Activated B cell treated with CpG ODN at 0.5 μM for 24 hours (primary cell): ENCODE results near the gene THEMIS. TPM values are rescaled to one million over a fixed set of nuclear protein-coding genes. Genes with fewer than 3 reads are reported as not detected.

Source experiments
- ATAC-seq: fragments of 200-7000 bp; cut with Tn5 transposase; one replicate; pipeline ENCODE4 v1.10.0; 2021; ENCODE audit warnings: low read depth, mild to moderate bottlenecking, moderate library complexity
- CTCF ChIA-PET: fragments of 350-600 bp; sonication (Branson Sonifier 250); formaldehyde crosslinking; loops from one replicate; lab custom pipeline; 2021; ENCODE audit warnings: antibody characterized with exemption; lab: Charles Lee
- POLR2A ChIA-PET: fragments of 350-600 bp; sonication (Branson Sonifier 250); formaldehyde crosslinking; loops from one replicate; lab custom pipeline; 2021; ENCODE audit warnings: antibody characterized with exemption; lab: Charles Lee
- DNase-seq: peaks from one replicate; pipeline ENCODE4 v3.0.0; 2022
- H3K27ac Mint-ChIP-seq: one replicate; pipeline ENCODE4 v1.8.0; 2020; ENCODE audit warnings: mixed read lengths
- H3K27me3 Mint-ChIP-seq: one replicate; pipeline ENCODE4 v1.8.0; 2021; ENCODE audit warnings: mixed read lengths
- H3K36me3 Mint-ChIP-seq: one replicate; pipeline ENCODE4 v1.8.0; 2021; ENCODE audit warnings: low read depth, mixed read lengths
- H3K4me1 Mint-ChIP-seq: one replicate; pipeline ENCODE4 v1.8.0; 2021; ENCODE audit warnings: mixed read lengths
- H3K4me3 Mint-ChIP-seq: one replicate; pipeline ENCODE4 v1.8.0; 2020; ENCODE audit warnings: mild to moderate bottlenecking, mixed read lengths
- H3K9me3 Mint-ChIP-seq: one replicate; pipeline ENCODE4 v1.8.0; 2020; ENCODE audit warnings: mixed read lengths
- intact Hi-C: fragments of 100-400 bp; cut with micrococcal nuclease; formaldehyde crosslinking; loops from one replicate; pipeline ENCODE4 v1.15.1; 2024
- total RNA-seq: library from RNA; stranded (reverse); gene quantifications from 2 replicates; pipeline ENCODE4 v1.2.3, GENCODE V29; 2022
- TF ChIP-seq, protein P1 (sequence below): fragments of 200-600 bp; IDR thresholded peaks from one replicate; pipeline ENCODE4 v1.8.0; 2022; ENCODE audit warnings: antibody characterized with exemption, mild to moderate bottlenecking

The THEMIS gene
- total RNA-seq, 1 donor from 2014 or later: not detected

DNA sequence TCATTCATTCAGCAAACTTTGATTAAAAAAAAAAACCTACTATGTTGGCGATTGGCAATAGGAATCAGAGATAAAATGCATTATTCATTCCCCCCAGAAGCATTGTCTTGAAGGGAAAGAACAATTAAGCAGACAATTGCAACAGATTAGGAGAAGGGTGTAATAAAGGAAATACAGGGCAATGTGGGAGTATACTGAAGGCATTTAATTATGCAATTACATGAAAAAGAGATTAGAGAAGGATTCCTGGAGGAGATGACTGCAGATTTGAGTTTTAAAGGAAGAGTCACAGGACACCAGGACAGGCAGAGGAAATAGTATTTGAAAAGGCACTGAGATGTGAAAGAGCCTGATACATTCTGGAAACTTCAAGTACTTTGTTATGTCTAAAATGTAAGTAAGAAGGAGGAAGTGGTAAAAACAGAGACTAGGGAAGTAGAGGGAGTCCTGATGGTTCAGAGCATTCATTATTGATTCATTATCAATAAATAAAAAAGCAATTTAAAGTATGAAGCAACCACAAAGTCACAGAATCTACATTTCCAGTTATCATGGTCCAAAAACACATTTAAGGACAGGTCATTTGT is 43.7 kb downstream of the THEMIS start:
- Mint-ChIP-seq H3K4me3 (no peak overlapping the region), H3K27me3 (no peaks in the 10 kb centered on the region), H3K9me3 (no peaks in the 10 kb centered on the region), H3K27ac (no peak overlapping the region), H3K36me3 (no peaks in the 10 kb centered on the region), H3K4me1 (no peaks in the 10 kb centered on the region)
- no peak for DNase-seq
- ChIA-PET CTCF (no interaction called here), POLR2A (no interaction called here)
- ATAC-seq: no peak
- TF ChIP-seq, protein P1, sequence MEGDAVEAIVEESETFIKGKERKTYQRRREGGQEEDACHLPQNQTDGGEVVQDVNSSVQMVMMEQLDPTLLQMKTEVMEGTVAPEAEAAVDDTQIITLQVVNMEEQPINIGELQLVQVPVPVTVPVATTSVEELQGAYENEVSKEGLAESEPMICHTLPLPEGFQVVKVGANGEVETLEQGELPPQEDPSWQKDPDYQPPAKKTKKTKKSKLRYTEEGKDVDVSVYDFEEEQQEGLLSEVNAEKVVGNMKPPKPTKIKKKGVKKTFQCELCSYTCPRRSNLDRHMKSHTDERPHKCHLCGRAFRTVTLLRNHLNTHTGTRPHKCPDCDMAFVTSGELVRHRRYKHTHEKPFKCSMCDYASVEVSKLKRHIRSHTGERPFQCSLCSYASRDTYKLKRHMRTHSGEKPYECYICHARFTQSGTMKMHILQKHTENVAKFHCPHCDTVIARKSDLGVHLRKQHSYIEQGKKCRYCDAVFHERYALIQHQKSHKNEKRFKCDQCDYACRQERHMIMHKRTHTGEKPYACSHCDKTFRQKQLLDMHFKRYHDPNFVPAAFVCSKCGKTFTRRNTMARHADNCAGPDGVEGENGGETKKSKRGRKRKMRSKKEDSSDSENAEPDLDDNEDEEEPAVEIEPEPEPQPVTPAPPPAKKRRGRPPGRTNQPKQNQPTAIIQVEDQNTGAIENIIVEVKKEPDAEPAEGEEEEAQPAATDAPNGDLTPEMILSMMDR: no peak
- intact Hi-C loops: loop anchor here (5.0 kb wide), 2 partner anchors 470 to 1515 kb away; no protein-coding TSS in a partner anchor

DNA sequence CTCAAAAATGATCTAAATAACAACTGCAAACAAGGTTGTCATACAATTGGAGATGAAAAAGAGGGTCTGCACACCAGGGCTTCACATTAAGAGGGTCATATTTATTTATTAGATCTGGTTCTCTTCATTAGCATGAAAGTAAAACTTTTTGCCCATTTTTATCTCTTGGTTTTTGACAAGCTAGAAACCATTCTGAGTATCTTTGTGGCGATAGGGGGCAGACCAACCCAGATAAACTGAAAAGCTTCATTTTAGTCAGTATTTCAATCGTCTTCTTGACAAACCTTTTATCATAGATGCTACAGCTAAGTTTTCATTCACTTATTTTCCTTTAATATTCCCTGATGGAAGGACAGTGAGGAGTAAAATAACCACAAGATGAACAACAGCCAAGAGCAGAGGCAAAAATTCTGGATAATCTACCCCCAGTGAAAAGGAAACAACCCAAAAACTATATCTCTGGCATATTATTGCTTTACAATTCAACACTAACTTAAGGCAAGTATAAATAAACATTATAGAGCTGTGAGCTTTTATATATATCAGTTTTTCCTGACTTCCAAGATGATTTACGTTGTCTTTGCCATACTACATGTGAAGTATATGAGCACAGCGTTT is 45.2 kb downstream of the THEMIS start:
- CTCF ChIA-PET: interaction anchor here (0.7 to 1.4 kb wide), 2 partner anchors 9 to 472 kb away, joined by 4 read pairs; no protein-coding TSS in a partner anchor
- no peaks in the 10 kb centered on the region for H3K36me3 Mint-ChIP-seq
- H3K4me3 Mint-ChIP-seq: no peak overlapping the region
- H3K9me3 Mint-ChIP-seq: no peaks in the 10 kb centered on the region
- no peaks in the 10 kb centered on the region for H3K27me3 Mint-ChIP-seq
- POLR2A ChIA-PET: no interaction called here
- TF ChIP-seq, protein P1: no peak
- DNase-seq (no peak), ATAC-seq (no peak)
- H3K27ac Mint-ChIP-seq: no peak overlapping the region
- intact Hi-C loops: loop anchor here (5.0 kb wide), 2 partner anchors 472 to 1517 kb away; no protein-coding TSS in a partner anchor
- no peaks in the 10 kb centered on the region for H3K4me1 Mint-ChIP-seq

- TF ChIP-seq, protein P1: no peak
- ChIA-PET POLR2A (no interaction called here), CTCF (no interaction called here)
- DNase-seq (no peak), ATAC-seq (no peak)
- no peak overlapping the region for H3K4me3 Mint-ChIP-seq
- intact Hi-C loops: no loop called here
- no peaks in the 10 kb centered on the region for H3K4me1 Mint-ChIP-seq
- no peaks in the 10 kb centered on the region for H3K36me3 Mint-ChIP-seq
- no peaks in the 10 kb centered on the region for H3K27me3 Mint-ChIP-seq
- H3K9me3 Mint-ChIP-seq: no peaks in the 10 kb centered on the region
- no peak overlapping the region for H3K27ac Mint-ChIP-seq
These were observed 46.8 kb downstream of the THEMIS start for GRCh38 chr6:127854009-127854408.

- H3K36me3 Mint-ChIP-seq: no peaks in the 10 kb centered on the region
- H3K27me3 Mint-ChIP-seq: no peaks in the 10 kb centered on the region
- H3K9me3 Mint-ChIP-seq: no peaks in the 10 kb centered on the region
- TF ChIP-seq, protein P1: no peak
- CTCF ChIA-PET: no interaction called here
- ATAC-seq: no peak
- H3K4me1 Mint-ChIP-seq: no peaks in the 10 kb centered on the region
- intact Hi-C loops: no loop called here
- DNase-seq: no peak
- H3K4me3 Mint-ChIP-seq: no peak overlapping the region
- H3K27ac Mint-ChIP-seq: no peak overlapping the region
- POLR2A ChIA-PET: no interaction called here
These were observed 49.7 kb downstream of the THEMIS start for GRCh38 chr6:127851197-127851596.

GRCh38 chr6:127845242-127845641 is 55.6 kb downstream of the THEMIS start:
- POLR2A ChIA-PET: no interaction called here
- Mint-ChIP-seq H3K27ac (no peak overlapping the region), H3K36me3 (no peaks in the 10 kb centered on the region), H3K4me1 (no peaks in the 10 kb centered on the region), H3K9me3 (no peaks in the 10 kb centered on the region), H3K27me3 (no peaks in the 10 kb centered on the region), H3K4me3 (no peak overlapping the region)
- TF ChIP-seq, protein P1: no peak
- DNase-seq: no peak
- CTCF ChIA-PET: no interaction called here
- intact Hi-C loops: no loop called here
- ATAC-seq: no peak
